OCI-LY7 (cell line): ENCODE measurements around the gene RTP5. TPM values are rescaled to one million over a fixed set of nuclear protein-coding genes. Genes with fewer than 3 reads are reported as not detected.
"Not testable (repeated sequence)": the region's sequence is repeated elsewhere in the genome, so short reads cannot be mapped to it uniquely, and the experiment has no call there.

Experiments used
- BruUV-seq: library from RNA; stranded (reverse); fragments of 400-500 nt; replicated peaks from 2 replicates; lab custom pipeline; 2021; lab: Mats Ljungman, UMichigan
- CTCF ChIA-PET: fragments of 300-600 bp; sonication (Branson Sonifier 250); formaldehyde crosslinking; loops from one replicate; lab custom pipeline; 2022; ENCODE audit warnings: antibody characterized with exemption; ENCODE audit not compliant: unreplicated experiment; lab: Charles Lee
- POLR2A ChIA-PET: fragments of 300-600 bp; sonication (Branson Sonifier 250); formaldehyde crosslinking; loops from one replicate; lab custom pipeline; 2022; ENCODE audit warnings: antibody characterized with exemption; lab: Charles Lee
- DNase-seq: peaks from one replicate; pipeline ENCODE4 v3.0.0-alpha.2; 2015; ENCODE audit warnings: low spot score
- H2AFZ ChIP-seq: fragments of 200-600 bp; sonication (generic), shearing (Covaris generic); 2 replicates; pipeline ENCODE4 v1.6.1; 2014; ENCODE audit warnings: mild to moderate bottlenecking, antibody characterized with exemption, low read length, moderate library complexity
- H3K27ac ChIP-seq: fragments of 200-600 bp; sonication (generic); 2 replicates; pipeline ENCODE4 v1.5.1; 2014; ENCODE audit warnings: mixed run types, low read depth, mild to moderate bottlenecking, moderate library complexity, low read length, inconsistent platforms; ENCODE audit not compliant: poor library complexity, severe bottlenecking
- H3K36me3 ChIP-seq: fragments of 200-600 bp; sonication (generic); 2 replicates; pipeline ENCODE4 v1.6.1; 2014; ENCODE audit warnings: mild to moderate bottlenecking, antibody characterized with exemption, low read length, moderate library complexity, mixed read lengths; ENCODE audit not compliant: insufficient read depth
- H3K4me1 ChIP-seq: fragments of 200-600 bp; sonication (generic); 2 replicates; pipeline ENCODE4 v1.5.1; 2014; ENCODE audit warnings: mild to moderate bottlenecking, low read length; ENCODE audit not compliant: insufficient read depth, poor library complexity, severe bottlenecking
- H3K4me2 ChIP-seq: fragments of 200-600 bp; sonication (generic); 2 replicates; pipeline ENCODE4 v1.6.1; 2014; ENCODE audit warnings: mild to moderate bottlenecking, low read length
- H3K4me3 ChIP-seq: fragments of 200-600 bp; sonication (generic); 2 replicates; pipeline ENCODE4 v1.5.1; 2014; ENCODE audit warnings: mild to moderate bottlenecking, low read depth, low read length; ENCODE audit not compliant: poor library complexity, severe bottlenecking
- H3K79me2 ChIP-seq: fragments of 200-600 bp; sonication (generic); 2 replicates; pipeline ENCODE4 v1.6.1; 2016; ENCODE audit warnings: low read depth, mild to moderate bottlenecking, low read length, moderate library complexity, mixed read lengths; ENCODE audit not compliant: insufficient read depth
- H3K9me2 ChIP-seq: fragments of 200-600 bp; sonication (generic); 2 replicates; pipeline ENCODE4 v1.6.1; 2016; ENCODE audit warnings: mild to moderate bottlenecking, low read length, mixed read lengths; ENCODE audit not compliant: insufficient read depth
- H3K9me3 ChIP-seq: fragments of 200-600 bp; sonication (generic); 2 replicates; pipeline ENCODE4 v1.6.1; 2014; ENCODE audit warnings: mild to moderate bottlenecking, mixed run types, low read length, mixed read lengths
- H4K20me1 ChIP-seq: fragments of 200-600 bp; sonication (generic); 2 replicates; pipeline ENCODE4 v1.6.1; 2014; ENCODE audit warnings: mild to moderate bottlenecking, antibody characterized with exemption, low read length, moderate library complexity, mixed read lengths; ENCODE audit not compliant: insufficient read depth
- CTCF ChIP-seq: fragments of 200-600 bp; sonication (generic); conservative IDR thresholded peaks from 2 replicates; pipeline ENCODE4 v1.5.1; 2014; ENCODE audit warnings: mild to moderate bottlenecking, antibody characterized with exemption, low read length, moderate library complexity, mixed read lengths
- EZH2phosphoT487 ChIP-seq: fragments of 200-600 bp; sonication (generic); IDR thresholded peaks from 2 replicates; pipeline ENCODE4 v1.6.1; 2018; ENCODE audit warnings: low read depth, borderline replicate concordance, mild to moderate bottlenecking, mixed run types, antibody characterized with exemption, low read length, moderate library complexity, mixed read lengths
- intact Hi-C: fragments of 100-400 bp; cut with micrococcal nuclease; formaldehyde crosslinking; loops from one replicate; pipeline ENCODE4 v1.10.0; 2022; ENCODE audit not compliant: unreplicated experiment
- total RNA-seq, 2 experiments: library from RNA; depleted of rRNA in 1 of 2; stranded (reverse); fragments of >200 nt in 1 of 2; shearing (Covaris generic) in 1 of 2; gene quantifications; 2 replicates each; pipeline ENCODE4 v1.2.3, GENCODE V29; 2014 to 2022

Gene RTP5
- total RNA-seq, 2 experiments from 2014 or later: not detected

- no TSS peak for BruUV-seq
- Histone ChIP-seq H3K27ac (no peak overlapping the region), H3K79me2 (no peaks in the 10 kb centered on the region), H3K9me2 (no peaks in the 10 kb centered on the region), H3K4me1 (no peaks in the 10 kb centered on the region), H3K9me3 (peaks cover 7% of the 10 kb centered on the region; the same call in 1 of the 2 replicates), H4K20me1 (no peaks in the 10 kb centered on the region), H3K4me2 (no peak overlapping the region), H3K4me3 (no peak overlapping the region), H3K36me3 (no peaks in the 10 kb centered on the region), H2AFZ (no peak overlapping the region)
- intact Hi-C loops: no loop called here
- no peak for DNase-seq
- ChIA-PET POLR2A (no interaction called here), CTCF (no interaction called here)
- TF ChIP-seq CTCF (no peak), EZH2phosphoT487 (no peak)
These were observed 47.9 kb upstream of the RTP5 start for GRCh38 chr2:241821460-241822263.

- H3K36me3 ChIP-seq: no peaks in the 10 kb centered on the region
- no peak overlapping the region for H3K27ac ChIP-seq
- ChIA-PET CTCF (no interaction called here), POLR2A (no interaction called here)
- H3K9me2 ChIP-seq: no peaks in the 10 kb centered on the region
- TF ChIP-seq CTCF (no peak), EZH2phosphoT487 (no peak)
- no peak for DNase-seq
- H2AFZ ChIP-seq: no peak overlapping the region
- no peak overlapping the region for H3K4me3 ChIP-seq
- no peaks in the 10 kb centered on the region for H4K20me1 ChIP-seq
- H3K4me2 ChIP-seq: no peak overlapping the region
- intact Hi-C loops: no loop called here
- H3K79me2 ChIP-seq: no peaks in the 10 kb centered on the region
- no TSS peak for BruUV-seq
- H3K9me3 ChIP-seq: peaks cover 13% of the 10 kb centered on the region; the same call in 1 of the 2 replicates
- H3K4me1 ChIP-seq: no peaks in the 10 kb centered on the region
These were observed 47.3 kb upstream of the RTP5 start for GRCh38 chr2:241822264-241822623.

GRCh38 chr2:241823531-241824437 lies 45.7 kb upstream of the RTP5 start:
- POLR2A ChIA-PET, H3K36me3 ChIP-seq, H3K27ac ChIP-seq, H3K79me2 ChIP-seq, CTCF ChIA-PET, H4K20me1 ChIP-seq, H2AFZ ChIP-seq, DNase-seq, H3K4me1 ChIP-seq, BruUV-seq, intact Hi-C loops, H3K4me2 ChIP-seq, H3K4me3 ChIP-seq, H3K9me2 ChIP-seq: not testable (repeated sequence)
- H3K9me3 ChIP-seq: peaks cover 17% of the 10 kb centered on the region; the same call in 1 of the 2 replicates
